ENCODE measurements around the gene KPNA5. TPM values are rescaled to one million over a fixed set of nuclear protein-coding genes. Genes with fewer than 3 reads are reported as not detected.

KPNA5 gene
- total RNA-seq, 2 donors from 2014 or later: 3.1 to 3.3 TPM

GRCh38 chr6:116767715-116768114 lies 86.7 kb downstream of the KPNA5 start:
- no peak overlapping the region for H3K27ac ChIP-seq
- 52 to 61% methylated on average over 2 of the region's 2 CpGs for WGBS, 2 donors
- no peak overlapping the region for H3K4me3 ChIP-seq

GRCh38 chr6:116772450-116772849 lies 91.4 kb downstream of the KPNA5 start:
- Histone ChIP-seq H3K27ac (no peak overlapping the region), H3K4me1 (no peaks in the 10 kb centered on the region), H3K27me3 (no peaks in the 10 kb centered on the region), H3K36me3 (replicated peaks in 1 of 2; ENCODE audit: insufficient read depth in 1 of 2, low read depth in 2 of 2) (no peaks in the 10 kb centered on the region), H3K9me3 (no peaks in the 10 kb centered on the region), H3K4me3 (no peak overlapping the region)
- TF ChIP-seq CTCF (IDR thresholded peaks at IDR 0.05) (no peak), POLR2A (IDR thresholded peaks at IDR 0.05) (no peak)
- WGBS, 2 donors: 43 to 53% methylated on average over 1 of the region's 1 CpG
- intact Hi-C loops (cut with DNase I): no loop called here
- DNase-seq (no peak), ATAC-seq (no peak)

More at GRCh38 chr6:116767715-116768114, 86.7 kb downstream of the KPNA5 start:
- intact Hi-C loops (cut with DNase I): no loop called here
- Histone ChIP-seq H3K4me1 (peaks cover 14% of the 10 kb centered on the region), H3K9me3 (no peaks in the 10 kb centered on the region), H3K36me3 (replicated peaks in 1 of 2; ENCODE audit: insufficient read depth in 1 of 2, low read depth in 2 of 2) (no peaks in the 10 kb centered on the region), H3K27me3 (peaks cover 0 to 18% of the 10 kb centered on the region in 2 donors)
- DNase-seq: no peak
- ATAC-seq: no peak
- TF ChIP-seq POLR2A (IDR thresholded peaks at IDR 0.05) (no peak), CTCF (IDR thresholded peaks at IDR 0.05) (no peak)

- Histone ChIP-seq H3K4me1 (no peaks in the 10 kb centered on the region), H3K9me3 (no peaks in the 10 kb centered on the region), H3K27ac (no peak overlapping the region), H3K36me3 (replicated peaks in 1 of 2; ENCODE audit: insufficient read depth in 1 of 2, low read depth in 2 of 2) (no peaks in the 10 kb centered on the region), H3K27me3 (no peaks in the 10 kb centered on the region), H3K4me3 (no peak overlapping the region)
- TF ChIP-seq CTCF (IDR thresholded peaks at IDR 0.05) (no peak), POLR2A (IDR thresholded peaks at IDR 0.05) (no peak)
- no peak for ATAC-seq
- DNase-seq: no peak
- intact Hi-C loops (cut with DNase I): no loop called here
- WGBS, 2 donors: 42 to 48% methylated on average over 1 of the region's 1 CpG
Observed at GRCh38 chr6:116773886-116774285, 92.9 kb downstream of the KPNA5 start.

- peak; percentile 47 for ATAC-seq
- Histone ChIP-seq H3K27me3 (no peaks in the 10 kb centered on the region), H3K9me3 (no peaks in the 10 kb centered on the region), H3K27ac (no peak overlapping the region), H3K4me3 (no peak overlapping the region), H3K4me1 (no peaks in the 10 kb centered on the region), H3K36me3 (replicated peaks in 1 of 2; ENCODE audit: insufficient read depth in 1 of 2, low read depth in 2 of 2) (no peaks in the 10 kb centered on the region)
- no peak for DNase-seq
- 12 to 14% methylated on average over 13 of the region's 13 CpGs for WGBS, 2 donors
- TF ChIP-seq CTCF (IDR thresholded peaks at IDR 0.05) (peak; percentile 28 to 56 (median 47)), POLR2A (IDR thresholded peaks at IDR 0.05) (no peak)
- intact Hi-C loops (cut with DNase I): loop anchor here (10.0 kb wide), 1 partner anchor 185 kb away; no protein-coding TSS in a partner anchor
Observed at GRCh38 chr6:116779573-116780164, 98.7 kb downstream of the KPNA5 start.

- WGBS, 2 donors: 40 to 53% methylated on average over 5 of the region's 5 CpGs
- intact Hi-C loops (cut with DNase I): loop anchor here (10.0 kb wide), 1 partner anchor 181 kb away; no protein-coding TSS in a partner anchor
- TF ChIP-seq POLR2A (IDR thresholded peaks at IDR 0.05) (no peak), CTCF (IDR thresholded peaks at IDR 0.05) (no peak)
- H3K27ac ChIP-seq: no peak overlapping the region
- no peaks in the 10 kb centered on the region for H3K9me3 ChIP-seq
- H3K4me3 ChIP-seq: no peak overlapping the region
- no peaks in the 10 kb centered on the region for H3K4me1 ChIP-seq
- ATAC-seq (no peak), DNase-seq (no peak)
- no peaks in the 10 kb centered on the region for H3K36me3 ChIP-seq (replicated peaks in 1 of 2; ENCODE audit: insufficient read depth in 1 of 2, low read depth in 2 of 2)
- H3K27me3 ChIP-seq: no peaks in the 10 kb centered on the region
Observed at GRCh38 chr6:116783852-116784251, 102.8 kb downstream of the KPNA5 start.
